Activated T-cell treated with anti-CD3 and anti-CD28 coated beads for 1 hour (primary cell): ENCODE data around the gene ACOT9.
"Not testable (repeated sequence)": the region's sequence is repeated elsewhere in the genome, so short reads cannot be mapped to it uniquely, and the experiment has no call there.

Experiments used
- DNase-seq: peaks from one replicate; pipeline ENCODE4 v3.0.0-alpha.2; 2020; ENCODE audit warnings: low read depth

ACOT9 gene

DNA sequence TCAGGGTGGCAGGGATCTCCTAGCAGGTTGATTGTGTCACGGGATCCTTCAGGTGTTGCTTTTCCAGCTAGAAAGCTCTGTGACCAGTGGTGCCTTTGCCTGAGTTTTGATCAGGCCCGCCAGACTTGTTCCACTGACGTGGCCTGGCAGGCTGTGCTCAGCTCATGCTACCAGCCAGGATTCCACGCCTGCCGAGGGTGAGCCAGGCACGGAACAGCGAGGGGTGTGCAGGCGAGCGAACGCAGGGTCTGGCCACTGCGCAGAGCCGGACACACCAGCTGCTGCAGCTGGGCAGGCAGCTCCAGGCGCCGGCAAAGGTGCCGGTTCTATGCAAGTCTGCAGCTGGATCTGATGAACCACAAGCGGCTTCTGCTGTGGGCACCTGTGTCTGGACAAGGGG is 22.8 kb upstream of the ACOT9 start:
- DNase-seq = no peak

DNA sequence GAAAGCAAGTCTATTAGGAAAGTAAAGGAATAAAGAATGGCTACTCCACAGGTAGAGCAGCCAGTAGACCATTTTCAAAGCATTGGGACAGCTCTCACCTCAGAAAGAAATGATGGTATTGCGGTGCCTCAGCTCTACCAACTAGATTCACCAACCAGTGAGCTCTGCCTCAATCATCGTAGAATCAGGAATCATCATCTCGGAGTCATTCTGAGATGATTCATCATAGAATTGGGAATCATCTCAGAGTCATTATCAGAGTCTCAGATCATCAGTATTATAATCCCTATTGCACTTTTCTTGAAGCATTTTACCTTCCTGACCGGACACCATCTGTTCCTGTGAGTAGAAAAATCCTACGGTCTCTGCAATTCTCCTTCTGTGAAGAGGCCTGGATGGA is 22.4 kb upstream of the ACOT9 start:
- DNase-seq = no peak

DNA sequence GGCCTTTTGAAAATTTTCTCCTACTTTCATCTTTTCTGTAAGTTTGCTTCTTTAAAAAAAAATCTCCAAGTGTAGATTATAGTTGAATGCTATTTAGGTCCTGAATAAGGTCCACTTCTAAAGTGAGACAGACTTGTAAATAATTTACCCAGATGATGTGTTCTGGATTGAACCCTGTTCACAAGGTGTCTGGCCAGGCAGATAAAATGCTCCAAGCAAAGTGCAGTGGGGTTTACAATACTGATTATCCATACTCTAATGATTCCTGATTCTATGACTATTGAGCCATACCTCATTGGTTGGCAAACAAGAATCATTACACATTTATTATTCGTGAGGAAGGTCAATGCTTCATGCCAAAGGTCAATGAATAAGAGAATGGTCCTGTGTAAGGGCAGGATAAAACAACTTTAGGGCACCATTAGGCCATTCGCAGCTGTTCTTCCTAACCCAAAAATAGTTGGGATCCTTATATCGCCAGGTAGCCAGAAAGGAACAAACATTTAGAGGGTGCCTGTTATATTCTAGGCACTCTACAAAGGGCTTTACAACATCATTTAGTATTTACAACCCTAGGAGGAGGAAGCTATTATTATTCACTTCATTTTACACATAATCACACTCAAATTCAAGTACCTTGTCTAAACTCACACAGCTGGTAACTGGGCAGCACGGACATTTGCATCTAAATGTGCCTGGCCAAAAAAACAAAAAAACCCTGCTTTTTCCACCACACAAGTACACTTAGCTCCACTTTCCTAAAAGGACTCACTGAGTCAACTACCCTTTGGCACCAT is 21.3 kb upstream of the ACOT9 start:
- DNase-seq = no peak

DNA sequence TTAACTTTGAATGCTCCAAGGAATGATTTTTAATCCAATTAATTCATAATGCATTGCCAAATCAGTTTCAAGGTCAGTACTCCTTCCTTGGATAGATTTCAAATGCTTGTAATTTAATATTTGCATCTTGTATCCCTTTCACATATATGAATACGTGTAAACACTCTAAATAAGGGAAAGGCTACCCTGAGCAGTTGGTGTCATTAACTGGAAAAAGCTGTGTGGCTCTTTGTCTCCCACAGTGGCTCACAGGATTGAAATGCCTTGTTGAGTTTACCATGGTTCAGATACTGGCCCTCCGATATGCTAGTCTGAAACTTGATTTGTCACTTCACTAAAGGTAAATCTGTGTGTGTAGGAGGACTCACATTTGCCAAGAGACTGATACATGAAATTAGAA is 16.7 kb upstream of the ACOT9 start:
- no peak for DNase-seq

DNA sequence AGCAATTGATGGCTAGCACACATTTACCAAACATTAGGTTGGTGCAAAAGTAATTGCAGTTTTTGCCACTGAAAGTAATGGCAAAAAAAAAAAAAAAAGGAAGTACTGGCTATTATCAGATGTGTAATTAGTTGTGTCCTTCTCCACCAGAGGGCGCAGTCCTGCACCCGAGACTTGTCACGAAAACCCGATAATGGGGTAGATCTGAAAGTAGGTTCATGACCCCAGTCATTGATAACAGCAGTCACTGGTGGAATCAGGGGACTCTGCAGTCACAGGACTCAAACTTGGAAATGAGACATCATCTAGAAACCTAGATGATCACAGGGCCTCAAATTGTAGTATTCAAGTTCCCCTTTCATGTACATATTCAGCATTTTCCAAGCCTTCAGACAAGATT is 13.1 kb upstream of the ACOT9 start:
- peak; percentile 53 for DNase-seq

DNA sequence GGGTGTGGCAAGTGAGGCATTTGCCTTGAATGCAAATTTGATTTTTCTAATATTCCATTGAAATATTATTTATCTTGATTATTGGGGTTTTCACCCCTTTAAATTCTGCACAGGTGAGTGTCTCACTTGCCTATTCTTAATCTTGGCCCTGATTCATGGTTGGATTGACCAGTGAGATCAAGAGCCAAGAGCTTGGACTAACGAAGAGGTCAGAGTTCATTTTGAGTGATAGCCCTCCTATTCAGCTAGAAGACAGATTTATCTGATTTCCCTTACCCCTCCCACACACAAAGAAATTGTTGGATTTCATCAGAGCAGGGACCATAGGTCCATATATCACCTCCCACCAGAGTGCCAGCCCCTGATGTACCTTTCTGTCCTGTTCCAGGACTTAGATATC is 11.6 kb upstream of the ACOT9 start:
- DNase-seq = no peak

DNA sequence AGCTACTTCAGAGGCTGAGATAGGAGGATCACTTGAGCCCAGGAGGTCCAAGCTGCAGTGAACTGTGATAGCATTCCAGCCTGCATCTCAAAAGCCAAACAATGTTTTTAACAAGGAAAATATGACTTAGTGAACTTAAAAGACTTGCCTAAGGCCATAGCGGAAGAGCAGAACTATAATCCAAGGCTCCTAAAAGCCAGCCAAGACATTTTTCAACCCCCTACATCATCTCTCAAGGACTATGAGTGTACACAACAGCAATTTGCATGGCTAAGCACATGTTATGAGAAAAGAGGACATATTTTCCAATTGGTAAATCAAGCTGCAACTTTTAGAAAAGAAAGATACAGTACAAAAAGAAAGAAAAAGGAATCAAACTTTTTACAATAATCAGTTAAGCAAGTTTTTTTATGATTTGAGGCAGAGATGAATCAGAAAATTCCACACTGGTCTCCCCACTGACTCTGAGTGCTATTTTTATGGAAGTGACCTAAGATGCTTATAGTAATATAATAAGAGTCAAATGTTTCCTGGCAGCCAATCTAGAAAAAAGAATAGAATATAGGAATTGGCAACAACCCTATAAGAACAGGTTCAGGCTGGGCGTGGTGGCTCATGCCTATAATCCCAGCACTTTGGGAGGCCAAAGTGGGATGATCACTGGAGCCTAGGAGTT is 9.8 kb upstream of the ACOT9 start:
- no peak for DNase-seq

DNA sequence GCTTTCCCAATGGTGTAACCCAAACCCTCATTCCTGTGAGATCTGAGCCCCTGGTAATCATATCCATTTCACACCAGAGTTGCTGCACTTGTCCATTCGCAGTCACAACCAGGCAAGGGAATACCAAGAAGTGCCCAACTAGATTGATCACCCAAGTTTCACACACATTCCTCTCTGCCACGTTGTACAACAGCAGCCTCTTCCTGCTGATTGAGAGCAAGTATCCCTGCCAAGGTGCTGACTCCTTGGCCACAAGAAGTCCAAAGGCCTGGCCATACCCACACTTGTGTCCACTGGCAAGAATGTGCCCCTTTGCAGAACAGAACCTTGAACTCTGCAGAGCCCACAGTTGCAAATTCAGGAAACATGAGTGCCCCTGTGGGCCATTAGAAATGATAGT is 6.5 kb upstream of the ACOT9 start:
- no peak for DNase-seq

DNA sequence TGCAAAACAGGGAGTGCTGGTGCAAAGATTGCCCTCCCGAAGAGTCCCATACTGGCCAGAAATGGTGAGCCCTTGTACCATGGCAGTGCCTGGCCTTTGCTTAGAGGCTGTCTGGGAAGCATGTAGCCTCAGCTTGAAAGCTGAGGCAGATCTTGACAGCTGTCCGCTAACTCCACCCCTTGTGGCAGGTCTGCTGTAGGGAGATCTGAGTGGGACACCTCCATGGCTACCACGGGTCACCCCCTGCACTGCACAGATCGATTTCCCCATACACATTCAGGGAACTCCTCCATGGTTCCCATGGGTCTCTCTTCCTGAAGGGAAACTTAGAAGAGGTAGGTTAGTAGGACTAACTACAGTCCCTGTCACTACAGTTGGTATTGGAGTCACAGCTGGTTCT is 6.1 kb upstream of the ACOT9 start:
- DNase-seq = no peak

DNA sequence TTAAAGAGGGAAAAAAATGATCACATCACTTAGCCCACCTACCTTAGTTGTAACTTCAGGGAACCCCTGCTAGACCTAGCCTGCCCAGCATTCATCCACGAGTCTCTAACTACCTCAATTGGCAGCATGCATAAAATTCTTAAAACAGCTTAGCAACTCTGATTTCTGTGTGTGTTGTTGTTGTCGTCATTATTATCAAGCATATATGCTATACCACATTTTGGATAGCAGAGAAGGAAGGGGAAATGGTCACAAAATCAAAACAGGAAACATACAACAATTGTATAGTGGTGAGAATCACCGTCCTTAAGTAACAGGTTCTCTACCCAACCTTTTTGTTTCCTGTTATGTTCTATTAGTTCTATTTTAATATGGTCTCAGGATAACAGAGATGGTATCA is 2.7 kb upstream of the ACOT9 start:
- DNase-seq = no peak

DNA sequence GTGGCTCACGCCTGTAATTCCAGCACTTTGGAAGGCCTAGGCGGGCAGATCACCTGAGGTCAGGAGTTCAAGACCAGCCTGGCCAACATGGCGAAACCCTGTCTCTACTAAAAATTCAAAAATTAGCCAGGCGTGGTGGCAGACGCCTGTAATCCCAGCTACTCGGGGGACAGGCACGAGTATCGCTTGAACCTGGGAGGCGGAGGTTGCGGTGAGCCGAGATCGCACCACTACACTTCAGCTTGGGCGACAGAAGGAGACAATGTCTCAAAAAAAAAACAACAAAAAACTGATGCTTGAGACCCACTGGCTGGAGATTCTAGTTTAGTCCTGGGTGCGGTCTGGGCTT is 521 bp upstream of the ACOT9 start:
- not testable (repeated sequence) for DNase-seq

DNA sequence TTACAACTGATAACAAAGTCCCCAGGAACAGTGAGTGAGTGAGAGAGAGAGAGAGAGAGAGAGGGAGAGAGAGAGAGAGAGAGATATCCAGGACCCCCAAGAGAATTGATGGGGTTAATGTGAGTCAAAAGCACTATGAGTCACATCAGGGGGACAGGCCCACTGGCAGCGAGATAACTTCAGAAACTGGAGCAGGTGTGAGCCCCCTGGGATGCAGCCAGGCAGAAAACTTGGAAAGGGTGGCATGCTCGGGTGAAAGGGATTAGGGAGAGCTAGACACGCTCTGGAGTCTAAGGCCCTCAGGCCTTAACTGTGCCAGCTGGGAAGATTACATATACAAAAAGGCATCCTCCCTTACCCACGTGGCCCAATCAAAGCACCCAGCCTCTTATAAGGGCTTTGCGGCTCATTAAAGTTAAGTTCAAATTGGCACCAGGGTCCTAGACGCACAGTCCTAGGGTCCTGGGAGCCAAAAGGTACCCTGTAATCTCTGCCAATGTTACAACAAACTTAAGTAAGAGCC is 841 bp downstream of the ACOT9 start:
- no peak for DNase-seq

DNA sequence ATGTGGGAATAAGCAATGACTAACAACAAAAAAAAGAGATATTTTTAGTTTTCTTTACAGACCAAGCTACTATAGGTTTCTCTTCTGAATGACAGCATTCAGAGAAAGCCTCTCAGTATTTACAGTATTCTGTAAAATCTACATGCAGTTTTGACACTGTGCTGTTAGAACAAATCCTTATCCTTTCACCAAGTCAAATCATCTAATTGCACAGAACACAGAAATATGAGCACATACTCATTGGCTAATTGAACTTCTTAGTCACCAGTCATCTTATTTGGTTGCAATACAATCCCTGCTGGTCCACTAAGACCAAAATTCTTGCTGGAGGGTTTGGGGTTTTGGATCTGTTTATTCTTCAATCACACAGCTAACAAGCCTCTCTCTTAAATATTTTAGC is 5.7 kb downstream of the ACOT9 start:
- DNase-seq = no peak

DNA sequence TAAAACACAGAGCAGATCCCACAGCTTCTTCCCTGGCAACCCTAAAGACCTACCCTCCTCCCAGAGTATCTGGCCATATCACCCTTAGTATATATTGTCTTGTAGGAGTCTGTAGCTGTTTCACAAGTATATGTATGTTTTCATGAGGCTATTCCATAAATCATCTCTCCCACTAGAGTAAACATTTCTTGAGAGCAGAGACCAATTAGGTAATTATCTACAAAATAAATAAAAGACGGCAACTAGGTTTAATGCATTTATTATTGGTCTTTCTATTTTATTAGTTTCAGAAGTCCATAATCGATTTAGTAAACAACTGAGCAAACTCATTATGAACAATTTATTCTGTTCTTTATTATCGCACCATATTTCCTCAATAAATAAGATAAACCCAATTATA is 7.0 kb downstream of the ACOT9 start:
- DNase-seq = no peak

DNA sequence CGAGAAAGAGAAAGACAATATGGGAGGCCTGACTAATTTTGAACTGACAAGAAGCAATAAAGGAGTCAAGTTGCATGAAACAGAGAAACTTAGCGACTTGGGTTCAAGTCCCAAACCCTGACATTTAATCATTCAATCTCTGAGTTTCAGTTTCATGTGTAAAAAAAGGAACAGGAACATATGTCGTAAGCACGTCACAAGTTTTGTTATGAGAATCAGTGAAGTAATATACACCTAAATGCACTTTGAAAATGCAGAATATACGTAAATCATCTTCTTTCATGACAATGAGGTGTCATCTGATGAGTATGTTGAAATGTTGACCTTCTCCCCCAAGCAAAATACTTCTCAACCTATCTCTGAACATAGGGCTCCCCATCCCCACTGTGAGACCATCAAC is 10.4 kb downstream of the ACOT9 start:
- no peak for DNase-seq

DNA sequence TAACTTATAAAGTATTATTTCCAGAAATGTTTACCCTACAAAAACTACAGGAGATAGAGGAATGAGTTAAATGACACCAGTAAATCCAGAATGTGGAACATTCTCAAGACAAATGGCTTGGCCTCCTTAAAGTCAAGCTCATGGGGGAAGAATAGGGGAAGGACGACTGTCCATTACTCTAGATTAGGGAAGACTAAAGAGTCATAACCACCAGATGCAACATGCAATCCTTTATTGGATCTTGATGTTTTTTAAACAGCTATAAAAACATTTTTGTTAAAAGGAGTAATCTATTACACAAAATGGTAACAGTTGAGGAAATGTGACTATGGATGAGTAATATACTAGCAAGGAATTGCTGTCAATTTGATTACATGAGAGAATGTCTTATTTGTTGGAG is 11.1 kb downstream of the ACOT9 start:
- DNase-seq = no peak

DNA sequence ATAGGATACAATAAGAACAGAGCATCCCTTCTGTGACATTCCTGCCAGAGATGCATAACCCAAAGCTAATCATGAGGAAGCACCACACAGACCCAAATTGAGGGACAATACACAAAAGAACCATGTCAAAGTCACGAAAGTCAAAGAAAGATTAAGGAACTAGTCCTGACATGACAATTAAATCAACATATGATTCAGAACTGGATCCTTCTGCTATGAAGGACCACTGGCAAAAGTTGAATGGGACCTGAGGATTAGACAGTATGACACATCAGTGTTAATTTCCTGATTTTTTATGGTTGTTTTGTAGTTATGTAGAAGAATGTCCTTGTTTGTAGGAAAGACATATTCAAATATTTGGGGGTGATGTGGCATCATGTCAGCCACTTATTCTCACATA is 13.9 kb downstream of the ACOT9 start:
- DNase-seq = no peak

DNA sequence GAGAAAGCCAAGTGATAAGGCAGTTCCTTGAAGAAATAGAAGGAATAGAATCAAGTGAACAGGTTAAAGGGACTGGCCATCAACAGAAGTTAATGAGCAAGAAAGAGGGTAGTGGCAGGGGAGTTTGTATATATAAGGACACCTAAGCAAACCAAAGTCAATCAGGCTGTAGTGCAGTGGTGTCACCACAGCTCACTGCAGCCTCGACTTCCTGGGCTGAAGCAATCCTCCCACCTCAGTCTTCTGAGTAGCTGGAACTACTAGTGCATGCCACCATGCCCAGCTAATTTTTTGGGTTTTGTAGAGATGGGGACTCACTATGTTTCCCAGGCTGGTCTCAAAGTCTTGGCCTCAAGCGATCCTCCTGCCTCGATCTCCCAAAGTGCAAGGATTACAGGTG is 15.9 kb downstream of the ACOT9 start:
- DNase-seq = no peak

DNA sequence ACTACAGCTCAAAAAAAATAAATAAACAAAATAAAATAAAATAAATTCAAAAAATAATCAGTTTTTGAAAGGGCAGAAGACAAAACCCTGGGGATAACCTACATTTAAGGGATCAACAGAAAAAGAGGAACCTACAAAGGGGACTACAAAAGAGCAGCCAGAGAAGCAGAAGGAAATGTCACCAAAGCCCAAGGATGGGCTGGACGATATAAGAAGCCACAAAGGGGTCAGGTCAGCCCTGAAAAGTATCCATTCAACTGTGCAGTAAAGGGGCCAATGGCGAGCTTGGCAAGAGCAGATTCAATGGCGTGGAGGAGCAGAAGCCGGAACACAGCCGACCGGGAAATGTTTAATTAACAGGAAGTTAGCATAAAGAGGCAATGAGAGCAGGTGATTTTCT is 16.9 kb downstream of the ACOT9 start:
- no peak for DNase-seq

DNA sequence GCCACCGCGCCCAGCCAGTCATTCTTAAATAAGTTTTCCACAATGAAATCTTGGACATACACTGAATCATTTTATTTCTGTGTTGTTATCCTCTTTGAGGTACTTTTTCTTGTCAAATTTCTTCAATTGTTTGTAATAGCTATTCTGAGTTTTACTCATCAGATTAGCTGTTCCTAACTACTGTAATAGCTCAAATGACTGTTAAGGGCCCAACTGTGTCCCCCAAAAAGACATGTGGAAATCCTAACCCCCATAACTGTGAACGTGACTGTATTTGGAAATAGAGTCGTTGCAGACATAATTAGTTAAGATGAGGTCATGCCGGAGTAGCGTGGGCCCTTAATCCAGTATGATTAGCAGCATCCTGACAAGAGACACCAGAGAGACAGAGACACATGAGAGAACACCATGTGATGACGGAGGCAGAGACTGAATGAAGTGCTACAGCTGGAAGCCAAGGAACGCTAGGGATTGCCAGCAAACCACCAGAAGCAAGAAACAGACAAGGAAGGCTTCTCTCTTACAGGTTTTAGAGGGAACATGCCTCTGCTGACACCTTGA is 22.9 kb downstream of the ACOT9 start:
- DNase-seq = no peak

DNA sequence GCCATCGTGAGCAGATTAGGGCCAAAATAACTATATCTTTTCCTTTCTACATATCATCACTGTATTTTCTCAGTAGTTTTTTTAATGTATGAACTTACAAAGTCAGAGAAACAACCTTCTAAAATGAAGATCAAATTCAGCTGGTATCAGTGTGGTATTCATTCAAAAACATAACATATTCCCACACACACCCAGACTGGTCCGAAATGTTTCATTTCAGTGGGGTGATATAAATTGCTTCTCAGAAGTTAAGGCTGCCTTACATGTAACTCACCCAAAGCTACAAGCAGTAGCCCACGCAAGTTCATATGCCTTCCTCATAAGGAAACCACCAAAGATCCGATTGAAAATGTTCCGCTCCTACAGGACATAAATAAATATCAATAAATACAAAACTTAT is 37.8 kb downstream of the ACOT9 start:
- DNase-seq = no peak

DNA sequence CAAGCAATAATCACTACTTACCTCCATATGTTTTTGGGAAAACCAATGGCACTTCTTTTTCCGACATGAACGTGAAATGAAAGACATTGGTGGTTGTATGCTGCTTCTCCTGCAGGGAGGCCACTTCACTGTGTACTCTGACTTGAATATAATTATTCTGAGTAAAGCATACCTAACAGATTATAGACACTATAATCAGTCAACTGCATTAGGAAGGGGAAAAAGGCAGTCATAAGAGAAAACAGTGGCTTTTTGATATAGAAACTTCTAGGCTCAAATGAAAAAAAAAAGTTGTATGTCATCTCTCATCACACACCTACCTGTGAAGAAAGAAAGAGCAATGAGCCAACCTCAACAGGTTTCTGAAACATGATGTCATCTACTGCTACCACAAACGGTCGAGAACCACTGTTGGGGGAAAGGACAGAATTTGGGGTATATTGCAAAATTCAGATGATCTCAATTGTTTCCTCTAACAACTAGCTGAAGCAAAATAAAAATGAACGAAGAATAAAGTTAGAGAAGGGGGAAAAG is 38.3 kb downstream of the ACOT9 start:
- DNase-seq = no peak

DNA sequence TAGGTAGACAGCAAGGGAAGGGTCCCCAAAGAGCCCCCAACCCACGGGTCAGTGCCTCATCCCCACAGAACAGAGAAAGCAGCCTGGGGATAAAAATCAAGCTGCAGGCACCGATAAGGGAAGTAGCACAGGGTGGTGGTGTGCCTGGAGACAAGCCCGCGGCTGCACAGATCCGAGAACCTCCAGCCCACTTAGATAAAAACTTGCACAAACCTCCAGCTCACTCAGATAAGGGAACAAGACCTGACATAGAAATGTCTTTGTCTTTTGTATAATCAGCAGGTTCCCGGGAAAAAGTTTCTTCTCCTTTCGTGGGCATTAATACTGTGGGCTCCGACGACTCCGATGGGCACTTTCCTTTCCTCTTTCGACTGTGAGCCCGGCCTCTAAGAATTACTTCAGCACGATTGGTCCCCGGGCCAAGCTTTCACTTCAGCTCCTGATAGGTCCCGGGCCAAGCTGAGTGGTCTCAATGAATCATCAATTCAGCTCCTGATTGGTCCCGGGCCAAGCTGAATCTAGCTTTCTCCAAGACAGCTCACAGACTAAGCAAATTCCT is 43.4 kb downstream of the ACOT9 start:
- DNase-seq = no peak
